Daoy (cell line): ENCODE data around the gene ADGRL3. TPM values are rescaled to one million over a fixed set of nuclear protein-coding genes. Genes with fewer than 3 reads are reported as not detected.

ENCODE experiments used
- DNase-seq: peaks from one replicate; pipeline ENCODE4 v3.0.0-alpha.2; 2015; ENCODE audit warnings: low read depth
- total RNA-seq: library from RNA; depleted of rRNA; stranded (reverse); fragments of >200 nt; shearing (Covaris generic); gene quantifications from 2 replicates; pipeline ENCODE4 v1.2.3, GENCODE V29; 2014

Gene ADGRL3
- total RNA-seq, 1 experiment from 2014 or later = 4.6 TPM

DNA sequence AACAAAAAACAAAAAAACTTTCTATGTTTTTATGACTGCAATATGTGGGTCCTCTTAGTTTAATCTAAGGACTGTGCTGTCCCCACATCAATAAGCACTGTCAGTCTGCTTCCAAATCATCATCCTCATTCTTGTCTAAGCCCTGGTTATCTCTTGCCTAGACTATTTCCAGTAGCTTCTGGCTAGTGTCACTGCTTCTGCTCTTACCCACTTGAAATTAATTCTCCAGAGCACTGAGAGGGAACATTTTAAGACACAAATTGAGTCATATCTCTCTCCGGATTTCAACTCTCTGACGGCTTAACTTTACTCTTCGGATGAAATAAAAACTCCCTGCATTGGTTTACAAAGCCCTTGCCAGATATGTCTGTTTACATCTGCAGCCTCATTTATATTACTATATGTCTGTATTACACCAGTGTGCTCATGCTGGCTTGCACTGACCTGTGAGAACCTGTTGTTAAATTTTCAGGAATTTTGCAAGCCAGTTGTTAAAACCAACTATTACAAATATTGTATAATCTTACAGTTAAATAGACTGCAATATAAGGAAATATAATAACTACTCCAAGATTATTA is 345.9 kb downstream of the ADGRL3 start:
- no peak for DNase-seq

DNA sequence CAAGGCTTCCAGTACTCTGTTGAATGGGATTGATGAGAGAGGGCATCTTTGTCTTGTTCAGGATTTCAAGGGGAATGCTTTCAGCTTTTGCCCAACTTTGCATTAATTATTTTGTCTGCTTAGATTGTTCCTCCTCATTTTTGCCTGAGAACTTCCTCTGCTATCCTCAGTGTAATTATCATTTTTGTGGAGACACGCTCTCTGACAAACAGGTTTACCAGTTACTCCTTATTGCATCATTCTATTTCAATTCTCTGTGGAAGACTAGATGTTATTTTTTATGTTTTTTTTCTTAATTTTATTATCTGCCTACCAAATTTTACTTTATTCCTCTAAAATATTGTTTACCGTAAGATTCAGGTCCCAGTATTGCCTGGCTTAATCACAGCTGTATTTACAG is 349.2 kb downstream of the ADGRL3 start:
- DNase-seq = no peak

DNA sequence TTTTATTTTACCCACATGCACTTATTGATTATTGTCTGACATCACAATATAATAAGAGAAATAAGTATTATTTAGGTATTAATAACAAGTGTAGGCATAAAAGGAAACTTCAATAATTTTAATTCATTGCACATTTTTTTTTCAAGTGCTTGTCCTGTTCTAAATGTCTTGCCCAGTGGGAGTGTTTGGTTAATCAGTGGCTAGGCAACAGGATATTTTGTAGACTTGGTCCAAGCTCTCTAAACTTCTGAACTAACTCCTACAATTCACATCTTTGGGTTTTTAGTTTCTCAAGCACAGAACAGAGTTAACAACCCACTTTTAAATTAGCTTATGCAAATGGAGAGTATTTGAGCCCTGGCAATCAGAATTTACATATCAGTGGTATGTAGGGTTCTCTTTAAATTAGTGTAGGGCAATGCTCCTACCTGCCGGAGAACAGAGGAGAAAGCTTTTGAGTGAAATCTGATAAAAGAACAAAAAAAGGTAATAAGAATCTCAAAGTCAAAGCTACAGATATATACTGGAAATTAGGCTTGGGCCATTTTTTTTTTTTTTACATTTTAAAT is 353.5 kb downstream of the ADGRL3 start:
- no peak for DNase-seq

DNA sequence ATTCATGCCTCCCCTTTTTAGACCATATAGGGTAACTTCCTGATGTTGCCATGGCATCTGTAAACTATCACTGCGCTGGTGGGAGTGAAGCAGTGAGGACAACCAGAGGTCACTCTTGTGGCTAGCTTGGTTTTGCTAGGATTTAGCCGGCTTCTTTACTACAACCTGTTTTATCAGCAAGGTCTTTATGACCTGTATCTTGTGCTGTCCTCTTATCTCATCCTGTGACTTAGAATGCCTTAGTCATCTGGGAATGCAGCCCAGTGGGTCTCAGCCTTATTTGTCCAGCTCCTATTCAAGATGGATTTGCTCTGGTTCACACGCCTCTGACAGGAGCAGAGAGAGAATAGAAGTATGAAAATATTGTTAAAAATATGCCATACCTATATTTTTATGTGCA is 355.7 kb downstream of the ADGRL3 start:
- DNase-seq = peak; percentile 41

DNA sequence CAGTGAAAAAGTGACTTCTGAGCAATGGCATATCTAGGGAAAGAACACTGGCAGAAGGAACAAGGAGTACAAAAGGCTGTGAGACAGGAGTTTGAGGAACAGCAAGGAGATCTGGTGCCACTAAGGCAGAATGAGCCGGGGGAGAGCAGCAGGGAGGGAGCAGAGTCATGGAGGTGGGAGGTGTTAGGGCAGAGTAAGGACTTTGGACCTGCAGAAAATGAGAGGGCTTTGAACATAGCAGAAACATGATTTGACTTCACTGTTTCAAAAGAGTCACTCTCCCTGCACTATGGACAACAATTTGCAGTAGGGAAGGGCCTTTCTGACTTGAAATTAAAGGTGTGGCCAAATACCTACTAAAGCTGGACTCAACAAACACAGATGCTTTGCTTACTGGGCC is 356.2 kb downstream of the ADGRL3 start:
- DNase-seq = no peak

DNA sequence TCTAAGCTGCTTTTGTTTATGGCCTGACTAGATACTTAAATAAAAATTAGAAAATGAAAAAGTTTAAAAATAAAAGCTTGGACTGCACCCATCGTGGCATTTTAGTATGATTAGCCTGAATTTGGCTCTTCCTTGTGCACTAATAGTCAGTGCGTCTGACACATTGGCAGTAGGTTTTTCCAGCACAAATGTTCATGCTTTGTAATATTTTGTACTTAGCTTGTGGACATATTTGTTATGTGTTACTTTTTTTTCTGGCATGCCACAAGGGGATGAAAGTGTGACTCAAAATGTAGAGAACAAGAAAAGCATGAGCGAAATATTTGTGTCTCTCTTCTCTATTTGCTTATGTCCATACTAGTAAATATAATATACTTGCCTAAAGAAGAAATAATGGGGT is 359.3 kb downstream of the ADGRL3 start:
- DNase-seq = no peak

DNA sequence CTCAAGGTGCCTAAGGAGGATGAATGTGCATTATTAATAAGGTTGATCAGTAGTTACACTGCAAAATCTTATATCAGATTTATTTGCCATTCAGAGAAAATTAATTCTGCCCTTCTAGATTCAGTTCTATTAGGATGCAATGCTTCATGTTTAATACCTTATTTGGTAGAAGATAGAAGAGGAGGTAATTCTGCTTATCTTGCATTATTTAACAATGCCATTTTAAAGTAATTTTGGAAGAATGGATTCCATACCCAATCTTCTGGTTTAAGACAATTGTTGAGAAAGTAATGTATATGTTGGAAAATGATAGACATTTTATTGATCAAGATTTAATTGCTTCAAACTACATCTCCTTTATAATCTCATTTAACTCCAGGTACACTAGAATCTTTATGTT is 360.9 kb downstream of the ADGRL3 start:
- no peak for DNase-seq

DNA sequence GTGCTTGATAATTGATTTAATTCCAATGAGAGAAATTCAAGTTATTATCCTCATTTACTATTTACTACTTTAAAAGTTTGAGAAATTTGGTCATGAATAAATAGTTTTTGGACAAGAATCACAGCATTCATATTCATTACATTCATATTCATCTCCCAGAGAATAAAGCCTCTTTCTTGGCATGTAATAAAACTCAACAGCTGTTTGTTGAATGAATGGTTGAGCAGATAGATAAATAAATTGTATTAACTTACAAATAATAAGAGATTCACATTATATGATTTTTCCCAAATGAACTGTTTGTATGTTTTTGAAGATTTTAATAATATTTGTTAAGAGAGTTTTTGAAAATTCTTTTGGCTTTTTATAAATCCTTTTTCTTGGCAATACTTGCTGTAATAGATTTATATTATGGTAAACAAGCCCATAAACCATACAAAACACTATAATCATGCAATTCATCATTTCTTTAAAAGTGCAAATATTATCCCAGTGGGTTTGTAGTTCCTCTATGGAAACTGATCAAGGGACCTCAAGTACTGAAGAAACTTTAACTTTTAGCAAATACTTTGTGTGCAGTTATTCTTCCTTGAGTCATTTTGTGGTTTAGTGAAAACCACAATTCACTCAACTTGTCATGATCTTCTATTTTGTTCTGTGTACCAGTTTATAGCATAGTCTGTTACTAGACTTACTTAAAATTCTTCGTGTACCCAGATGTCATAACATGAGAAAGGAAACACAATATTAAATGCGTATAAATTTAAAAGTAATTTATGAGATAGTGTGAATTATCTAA is 371.8 kb downstream of the ADGRL3 start:
- DNase-seq = peak; percentile 7

DNA sequence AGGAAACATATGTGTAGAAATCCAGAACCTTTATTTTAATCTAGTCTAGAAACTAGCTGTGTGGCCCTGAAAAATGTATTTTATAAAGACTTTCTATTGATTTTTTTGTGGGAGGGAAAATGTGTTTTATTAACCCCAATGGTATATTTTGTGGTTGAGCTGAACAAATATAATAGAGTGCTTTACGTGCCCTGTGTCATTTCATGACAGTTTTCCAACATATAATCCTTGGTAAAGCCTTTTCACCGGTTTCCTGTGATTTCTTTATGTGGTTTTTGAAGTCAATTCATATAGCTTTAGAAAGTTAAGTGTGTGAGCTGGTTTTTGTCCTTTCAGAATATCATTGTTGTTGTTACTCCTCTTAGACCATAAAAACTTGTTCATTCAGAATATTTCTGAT is 375.7 kb downstream of the ADGRL3 start:
- DNase-seq = no peak

DNA sequence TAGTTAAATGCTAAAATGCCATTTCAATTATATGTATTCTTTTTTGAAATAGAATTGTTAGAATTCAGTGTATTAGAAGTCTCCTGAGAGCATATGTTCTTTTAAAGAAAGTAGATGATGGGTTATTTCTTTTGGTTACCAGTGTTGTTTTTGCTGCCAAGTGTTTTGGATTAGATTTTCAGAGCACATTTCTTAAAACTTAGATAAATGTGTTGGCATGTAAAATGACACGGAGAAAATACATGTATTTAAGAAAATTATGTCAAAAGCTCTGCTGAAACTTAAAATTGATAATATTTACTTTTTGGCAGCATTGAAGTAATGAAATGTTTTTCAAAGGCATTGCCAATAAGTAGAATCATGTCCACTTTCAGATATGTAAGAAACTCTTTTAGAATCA is 379.7 kb downstream of the ADGRL3 start:
- DNase-seq = no peak

DNA sequence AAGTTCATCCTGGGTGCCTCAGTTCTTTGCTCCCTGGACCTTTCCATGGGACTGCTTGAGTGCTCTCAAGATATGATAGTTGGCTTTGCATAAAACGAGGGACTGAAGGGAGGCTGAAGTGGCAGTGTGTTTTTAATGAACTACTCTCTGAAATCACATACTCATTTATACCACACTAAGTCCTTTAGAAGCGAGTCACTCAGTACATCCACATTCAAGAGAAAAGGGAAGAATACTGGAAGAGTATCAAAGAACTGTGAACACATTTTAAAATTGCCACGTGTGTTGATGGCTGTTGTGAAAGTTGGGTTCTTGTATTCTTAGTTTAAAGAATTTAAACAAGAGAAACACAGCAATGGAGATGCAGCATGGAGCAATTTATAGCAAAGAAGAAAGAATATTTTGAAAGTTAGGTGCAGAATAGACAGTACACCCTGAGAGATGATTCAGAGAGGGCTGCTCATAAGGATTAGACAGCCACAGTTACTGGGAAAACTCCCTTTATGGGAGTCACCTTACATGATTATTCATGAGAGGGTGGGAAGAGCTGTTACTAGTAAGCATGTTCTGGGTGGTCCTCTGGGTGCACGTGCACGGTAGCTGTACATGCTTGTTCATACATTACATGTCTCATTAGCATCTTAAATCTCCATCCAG is 380.7 kb downstream of the ADGRL3 start:
- no peak for DNase-seq

DNA sequence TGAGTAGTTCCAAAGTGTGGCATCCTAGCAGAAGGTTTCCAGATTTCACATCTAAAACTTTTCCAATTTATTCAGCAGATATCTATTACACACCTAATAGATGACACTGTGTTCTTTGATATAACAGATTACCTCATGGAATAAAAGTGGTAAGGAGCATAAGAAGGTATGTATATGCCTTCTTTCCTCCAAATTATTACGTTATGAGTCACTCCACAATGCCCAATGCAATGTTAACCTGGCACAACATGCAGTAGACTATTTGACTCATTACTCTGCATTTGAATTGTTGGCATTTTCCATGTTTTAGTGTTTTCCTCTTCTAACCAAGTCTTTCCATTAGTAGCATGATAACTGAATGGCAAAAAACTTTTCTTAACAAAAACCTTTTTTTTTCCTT is 383.6 kb downstream of the ADGRL3 start:
- peak; percentile 10 for DNase-seq

DNA sequence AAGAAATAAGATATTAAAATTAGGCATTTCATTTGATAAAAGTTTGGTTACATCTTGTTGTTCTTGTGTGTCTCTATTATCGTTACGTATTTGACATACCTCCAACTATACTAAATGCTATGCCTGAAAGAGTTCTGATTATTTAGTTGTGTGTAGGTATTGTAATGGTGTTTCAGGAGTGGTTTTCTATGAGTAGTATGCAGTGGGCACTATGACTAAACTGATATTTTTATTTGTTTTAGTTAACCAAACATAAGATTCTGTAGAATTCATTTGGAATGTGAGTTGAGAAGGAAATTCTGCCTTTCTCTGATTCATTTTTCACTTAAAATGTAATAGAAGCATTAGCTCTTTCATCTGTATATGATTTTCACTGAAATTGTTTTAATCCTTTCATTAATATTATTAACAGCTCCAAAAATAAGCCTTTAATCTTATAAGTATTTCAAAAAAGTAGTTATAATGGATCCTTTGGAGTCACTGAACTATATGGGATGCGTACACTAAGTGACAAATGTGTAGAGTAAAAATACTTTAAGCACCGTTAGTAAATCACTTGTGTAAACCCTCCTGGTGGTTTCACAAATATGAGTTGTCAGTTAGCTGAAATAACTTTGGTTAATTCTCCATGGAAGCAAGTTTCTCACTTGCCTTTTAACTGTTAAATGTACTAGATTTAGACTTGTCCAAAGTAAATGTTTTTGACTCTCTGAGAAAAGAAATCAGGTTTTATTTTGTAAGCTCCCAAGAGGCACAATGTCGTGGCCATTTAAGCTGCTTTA is 388.7 kb downstream of the ADGRL3 start:
- no peak for DNase-seq

DNA sequence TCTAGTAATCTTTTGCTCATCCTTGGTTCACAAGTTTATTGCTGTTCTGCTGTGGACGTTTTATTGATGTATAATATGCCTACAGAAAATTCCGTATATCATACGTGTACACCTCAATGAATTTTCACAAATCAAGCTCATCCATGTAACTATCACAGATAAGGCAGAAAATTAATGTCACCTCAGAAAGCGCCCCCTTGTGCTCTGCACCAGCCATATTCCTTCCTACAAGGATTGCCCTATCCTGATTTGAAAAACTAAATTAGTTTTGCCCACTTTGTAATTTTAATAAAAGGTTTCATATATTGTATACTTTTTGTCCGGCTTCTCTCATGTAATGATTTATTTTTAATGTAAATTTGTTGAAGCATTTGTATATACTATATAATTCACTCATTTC is 390.8 kb downstream of the ADGRL3 start:
- DNase-seq = no peak

DNA sequence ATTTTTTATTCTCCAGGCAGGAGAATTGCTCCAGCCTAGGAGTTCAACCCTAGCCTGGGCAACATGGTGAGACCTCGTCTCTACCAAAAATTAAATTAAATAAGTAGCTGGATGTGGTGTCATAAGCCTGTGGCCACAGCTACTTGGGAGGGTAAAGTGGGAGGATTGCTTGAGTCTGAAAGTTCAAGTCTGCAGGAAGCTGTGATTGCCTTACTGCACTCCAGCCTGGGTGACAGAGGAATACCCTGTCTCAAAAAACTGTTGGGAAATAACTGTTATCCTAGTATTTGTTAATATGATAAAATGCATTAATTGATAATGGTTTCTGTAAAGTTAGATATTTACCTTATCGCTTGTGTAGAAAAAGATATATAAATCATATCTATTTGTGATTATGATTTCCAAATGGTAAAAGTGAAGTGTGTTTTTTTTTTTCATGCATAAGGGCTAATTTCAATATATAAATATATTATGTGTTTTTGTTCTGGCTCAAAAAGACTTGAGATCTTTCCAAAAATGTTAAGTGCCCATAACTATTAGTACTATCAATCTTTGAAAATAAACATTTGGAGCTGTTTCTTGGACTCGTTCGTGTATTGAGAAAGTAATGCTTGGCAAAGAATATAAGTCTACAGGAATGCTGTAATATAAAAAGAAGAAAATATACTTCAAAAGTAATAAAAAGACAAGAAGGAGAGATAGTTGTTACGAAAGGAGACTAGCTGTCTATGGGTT is 396.6 kb downstream of the ADGRL3 start:
- no peak for DNase-seq

DNA sequence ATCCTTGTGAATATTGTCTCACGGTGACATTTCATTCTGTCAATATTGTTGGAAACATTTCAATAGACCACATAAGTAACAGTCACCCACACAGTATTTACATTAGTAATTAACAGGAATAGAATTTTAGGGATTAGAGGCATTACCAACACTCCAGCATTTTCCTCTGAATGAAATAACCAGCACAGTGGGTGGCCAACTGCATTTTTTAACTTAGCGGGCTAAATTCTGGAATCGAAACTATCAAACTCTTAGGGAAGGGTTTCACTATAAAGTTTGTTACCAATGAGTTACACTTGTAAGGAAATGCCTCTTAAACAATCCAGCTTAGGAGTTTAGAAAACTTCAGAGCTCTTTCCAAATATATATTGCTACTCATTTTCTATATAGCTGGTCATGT is 403.0 kb downstream of the ADGRL3 start:
- no peak for DNase-seq

DNA sequence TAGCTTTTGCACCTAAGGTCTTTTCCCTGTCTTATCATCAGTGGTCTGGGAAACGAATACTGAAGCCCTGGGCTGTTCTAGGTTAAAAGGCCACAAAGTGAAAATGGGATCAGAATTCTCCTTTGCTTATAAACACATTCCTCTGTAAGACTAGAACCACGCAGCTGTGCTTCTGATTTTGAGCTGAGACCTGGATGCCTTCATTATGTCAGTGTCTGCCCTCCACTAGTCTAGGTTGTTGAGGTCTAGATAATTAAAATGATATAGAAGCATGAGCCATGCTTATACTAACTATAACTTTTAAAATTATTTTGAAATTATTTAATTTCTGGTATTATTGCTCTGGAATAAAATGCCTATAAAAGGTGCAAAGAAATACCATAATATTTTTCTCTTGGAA is 403.9 kb downstream of the ADGRL3 start:
- no peak for DNase-seq

DNA sequence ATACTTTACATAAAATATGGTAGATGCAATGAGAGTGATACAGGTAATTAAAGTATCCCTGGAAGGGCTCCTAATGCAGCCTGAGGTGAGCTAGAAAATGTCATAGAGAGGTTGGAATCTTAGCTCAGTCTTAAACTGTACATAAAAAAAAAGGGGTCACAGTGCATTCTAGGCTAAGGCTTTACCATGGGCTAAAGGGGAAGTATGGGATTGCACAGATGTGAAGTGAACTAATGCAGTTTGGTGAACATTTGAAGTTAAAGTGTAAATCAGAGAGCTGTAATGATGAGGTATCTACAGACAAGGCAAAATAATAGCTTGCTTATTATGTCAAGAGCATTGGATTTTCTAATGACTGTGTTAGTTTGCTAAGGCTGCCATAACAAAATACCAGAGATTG is 405.9 kb downstream of the ADGRL3 start:
- DNase-seq = no peak

DNA sequence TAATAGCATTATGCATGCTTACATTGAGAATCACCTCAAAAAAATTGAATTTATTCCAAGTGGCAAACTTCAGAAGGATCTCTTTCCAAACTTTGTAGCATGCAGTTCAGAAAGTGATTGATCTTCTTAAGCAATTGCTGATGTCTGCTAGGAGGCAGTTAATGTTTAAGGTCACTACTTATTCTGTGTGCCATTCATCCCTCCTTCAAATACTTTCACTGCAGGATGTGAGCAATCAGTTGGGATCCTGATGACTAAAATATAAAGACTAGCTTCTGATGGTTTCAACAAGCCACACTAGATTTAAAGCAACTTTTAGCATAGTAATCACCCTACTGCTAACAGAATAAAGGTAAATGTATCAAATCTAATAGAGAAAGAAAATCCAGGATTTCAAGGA is 414.1 kb downstream of the ADGRL3 start:
- peak; percentile 1 for DNase-seq

DNA sequence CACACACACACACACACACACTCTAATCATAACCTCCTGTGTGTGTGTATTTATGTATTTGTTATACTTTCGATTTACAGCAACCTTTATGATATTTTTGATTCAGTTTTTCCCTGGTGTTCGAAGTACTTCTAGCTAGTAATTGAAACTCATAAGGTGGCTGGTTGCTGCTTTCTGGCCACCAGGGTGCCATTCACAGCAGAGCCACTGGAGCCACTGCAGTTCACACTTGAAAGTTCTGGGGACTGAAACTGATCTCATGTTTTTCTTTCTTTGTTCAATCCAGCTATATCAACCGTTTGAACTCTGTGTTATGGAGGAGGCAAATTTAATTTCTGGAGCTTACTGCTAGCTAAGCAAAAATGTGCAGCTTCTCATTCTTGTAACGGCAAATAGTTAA is 419.4 kb downstream of the ADGRL3 start:
- DNase-seq = peak; percentile 11

DNA sequence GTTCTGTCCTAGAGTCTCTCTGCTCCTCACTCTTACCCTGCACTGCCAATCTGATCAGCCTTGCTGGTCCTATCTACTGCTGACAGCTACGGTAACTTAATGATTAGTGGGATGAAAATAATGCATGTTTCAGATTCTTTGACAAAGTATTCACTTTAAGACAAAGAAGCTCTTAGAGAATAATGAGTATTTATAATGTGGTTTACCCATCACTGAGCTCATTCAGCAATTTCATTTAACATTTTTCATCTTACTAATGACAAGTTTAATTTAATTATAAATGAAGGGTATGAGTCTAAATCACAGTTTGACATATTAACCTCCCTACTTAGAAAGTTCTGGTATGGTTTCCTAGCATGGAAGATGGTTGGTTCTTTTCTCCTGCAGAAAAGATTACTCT is 428.2 kb downstream of the ADGRL3 start:
- no peak for DNase-seq
